A549 (cell line): ENCODE results near the gene APBA1. TPM values are rescaled to one million over a fixed set of nuclear protein-coding genes. Genes with fewer than 3 reads are reported as not detected.

Experiments used
- ATAC-seq, 2 experiments: fragments of 200-7000 bp in 1 of 2; fragments of >200 bp in 1 of 2; cut with Nextera tagmentation in 1 of 2; cut with Tn5 transposase in 1 of 2; 3 replicates each; pipeline versions ENCODE4 v1.8.0 to v1.9.1; 2018 to 2020; ENCODE audit warnings: mild to moderate bottlenecking in 1 of 2, moderate library complexity in 1 of 2
- CTCF ChIA-PET: fragments of 300-600 bp; sonication (Branson Sonifier 250); formaldehyde crosslinking; extraction: SDS; loops from one replicate; lab custom pipeline; 2021; ENCODE audit warnings: antibody characterized with exemption, inconsistent platforms; lab: Yijun Ruan, JAX
- POLR2A ChIA-PET: fragments of 350-600 bp; formaldehyde crosslinking; extraction: SDS; loops from one replicate; lab custom pipeline; 2021; ENCODE audit warnings: antibody characterized with exemption, inconsistent platforms; lab: Yijun Ruan, JAX
- DNase-seq, 2 experiments: peaks; one replicate each; pipeline versions ENCODE4 v3.0.0 to v3.0.0-alpha.2; 2011 to 2016; ENCODE audit warnings: low read depth in 1 of 2, low spot score in 1 of 2
- FAIRE-seq: peaks from 2 replicates; lab custom pipeline; 2011; peaks lifted over from hg19 to GRCh38; lab: Jason Lieb, UNC
- H3K27ac ChIP-seq, 2 experiments: fragments of >200 bp; sonication (Bioruptor Twin); formaldehyde crosslinking; 3 replicates each; pipeline ENCODE4 v1.5.1; 2016 to 2017
- H3K4me1 ChIP-seq: fragments of >200 bp; sonication (Bioruptor Twin); formaldehyde crosslinking; 3 replicates; pipeline ENCODE4 v1.6.1; 2016
- H3K4me2 ChIP-seq: fragments of >200 bp; sonication (Bioruptor Twin); formaldehyde crosslinking; 3 replicates; pipeline ENCODE4 v1.6.1; 2016
- H3K4me3 ChIP-seq: fragments of >200 bp; sonication (Bioruptor Twin); formaldehyde crosslinking; 3 replicates; pipeline ENCODE4 v1.5.1; 2016
- H3K9me3 ChIP-seq: fragments of >200 bp; sonication (Bioruptor Twin); formaldehyde crosslinking; 3 replicates; pipeline ENCODE4 v1.6.1; 2016
- CHD2 ChIP-seq: fragments of 150-350 bp; IDR thresholded peaks from 2 replicates; pipeline ENCODE4 v1.6.1; 2014; ENCODE audit warnings: low read length; ENCODE audit not compliant: partially characterized antibody
- CHD4 ChIP-seq: fragments of 200-600 bp; sonication (generic); IDR thresholded peaks from 2 replicates; pipeline ENCODE4 v1.6.1; 2016; ENCODE audit warnings: antibody characterized with exemption, mild to moderate bottlenecking, borderline replicate concordance
- EHF ChIP-seq: fragments of 250-450 bp; sonication (Bioruptor Pico); IDR thresholded peaks from 2 replicates; pipeline ENCODE4 v1.5.0; 2020; ENCODE audit warnings: mild to moderate bottlenecking
- ELK1 ChIP-seq: fragments of 150-350 bp; IDR thresholded peaks from 2 replicates; pipeline ENCODE4 v1.6.1; 2014; ENCODE audit warnings: low read depth, mild to moderate bottlenecking, low read length
- EP300 ChIP-seq, 2 experiments: fragments of >200 bp; sonication (Bioruptor Twin); formaldehyde crosslinking; IDR thresholded peaks; 2 replicates in 1 of 2; 3 replicates in 1 of 2; pipeline ENCODE4 v1.6.1; 2016 to 2017
- FOSB ChIP-seq: fragments of 250-450 bp; sonication (Bioruptor Pico); IDR thresholded peaks from 2 replicates; pipeline ENCODE4 v1.5.0; 2020; ENCODE audit warnings: mild to moderate bottlenecking, moderate library complexity
- FOXS1 ChIP-seq: fragments of 250-450 bp; sonication (Bioruptor Pico); IDR thresholded peaks from 2 replicates; pipeline ENCODE4 v1.5.0; 2020; ENCODE audit warnings: mild to moderate bottlenecking, moderate library complexity
- HEYL ChIP-seq: fragments of 250-450 bp; sonication (Bioruptor Pico); IDR thresholded peaks from 2 replicates; pipeline ENCODE4 v1.8.0; 2021; ENCODE audit warnings: mild to moderate bottlenecking, moderate library complexity
- HOXB13 ChIP-seq: fragments of 250-450 bp; sonication (Bioruptor Pico); IDR thresholded peaks from 2 replicates; pipeline ENCODE4 v1.5.0; 2020; ENCODE audit warnings: low read depth, mild to moderate bottlenecking, moderate library complexity
- HOXB5 ChIP-seq: fragments of 250-450 bp; sonication (Bioruptor Pico); IDR thresholded peaks from 2 replicates; pipeline ENCODE4 v1.5.0; 2020; ENCODE audit warnings: mild to moderate bottlenecking, moderate library complexity
- KDM5A ChIP-seq: fragments of 200-600 bp; sonication (generic); IDR thresholded peaks from 2 replicates; pipeline ENCODE4 v1.6.1; 2016; ENCODE audit warnings: antibody characterized with exemption, mild to moderate bottlenecking
- MAFK ChIP-seq: fragments of 450-650 bp; IDR thresholded peaks from 2 replicates; pipeline ENCODE4 v1.6.1; 2014; ENCODE audit not compliant: partially characterized antibody
- NR3C1 ChIP-seq: fragments of >200 bp; sonication (Bioruptor Twin); formaldehyde crosslinking; IDR thresholded peaks from 3 replicates; pipeline ENCODE4 v1.6.1; 2017
- RNF2 ChIP-seq: fragments of 200-600 bp; sonication (generic); IDR thresholded peaks from 2 replicates; pipeline ENCODE4 v1.6.1; 2016; ENCODE audit warnings: low read depth, mild to moderate bottlenecking, antibody characterized with exemption, moderate library complexity, borderline replicate concordance
- SMC3 ChIP-seq: fragments of >200 bp; sonication (Bioruptor Twin); formaldehyde crosslinking; IDR thresholded peaks from 3 replicates; pipeline ENCODE4 v1.6.1; 2018; ENCODE audit warnings: inconsistent platforms
- SREBF2 ChIP-seq: fragments of 450-650 bp; IDR thresholded peaks from 2 replicates; pipeline ENCODE4 v1.6.1; 2014; ENCODE audit warnings: mild to moderate bottlenecking, moderate library complexity
- TFCP2L1 ChIP-seq: fragments of 250-450 bp; sonication (Bioruptor Pico); IDR thresholded peaks from 2 replicates; pipeline ENCODE4 v1.5.0; 2021; ENCODE audit warnings: mild to moderate bottlenecking
- ZC3H11A ChIP-seq: fragments of 450-650 bp; IDR thresholded peaks from 2 replicates; pipeline ENCODE4 v1.6.1; 2014; ENCODE audit warnings: antibody characterized with exemption, mild to moderate bottlenecking
- ZSCAN20 ChIP-seq: fragments of 250-450 bp; sonication (Bioruptor Pico); IDR thresholded peaks from 2 replicates; pipeline ENCODE4 v1.8.0; 2022; ENCODE audit warnings: mild to moderate bottlenecking, moderate library complexity
- WGBS: methylation state at CpG from one replicate; pipeline ENCODE4 v1.1.6; 2017; ENCODE audit errors: missing lambda C conversion rate; 5-methylcytosine and 5-hydroxymethylcytosine counted together
- polyA plus RNA-seq, 4 experiments: library from polyadenylated mRNA; depleted of rRNA in 3 of 4; stranded (reverse); fragments of >200 nt; fragmentation: RNase III in 1 of 4; extraction: RNeasy Plus Mini Kit Qiagen cat#74134 plus additional on column Dnase treatment in 1 of 4; gene quantifications; 2 replicates in 3 of 4; 3 replicates in 1 of 4; pipeline ENCODE4 v1.2.3, GENCODE V29; 2011 to 2017
- TF ChIP-seq, protein P1 (sequence below): fragments of >200 bp; sonication (Bioruptor Twin); formaldehyde crosslinking; IDR thresholded peaks from 3 replicates; pipeline ENCODE4 v1.5.1; 2016
- TF ChIP-seq, protein P2 (sequence below): IDR thresholded peaks from 2 replicates; pipeline ENCODE4 v1.6.1; 2012
- TF ChIP-seq, protein P3 (sequence below): fragments of 200-600 bp; sonication (generic); IDR thresholded peaks from 2 replicates; pipeline ENCODE4 v1.6.1; 2016; ENCODE audit warnings: antibody characterized with exemption, mild to moderate bottlenecking, moderate library complexity
- TF ChIP-seq, protein P4 (sequence below): fragments of 250-450 bp; sonication (Bioruptor Pico); IDR thresholded peaks from 2 replicates; pipeline ENCODE4 v1.5.0; 2020; ENCODE audit warnings: low read depth, mild to moderate bottlenecking, moderate library complexity

APBA1 gene
- polyA plus RNA-seq, 2 of the 4 experiments (the other 2 are of a cell fraction), result 0.22 to 1.6 TPM

DNA sequence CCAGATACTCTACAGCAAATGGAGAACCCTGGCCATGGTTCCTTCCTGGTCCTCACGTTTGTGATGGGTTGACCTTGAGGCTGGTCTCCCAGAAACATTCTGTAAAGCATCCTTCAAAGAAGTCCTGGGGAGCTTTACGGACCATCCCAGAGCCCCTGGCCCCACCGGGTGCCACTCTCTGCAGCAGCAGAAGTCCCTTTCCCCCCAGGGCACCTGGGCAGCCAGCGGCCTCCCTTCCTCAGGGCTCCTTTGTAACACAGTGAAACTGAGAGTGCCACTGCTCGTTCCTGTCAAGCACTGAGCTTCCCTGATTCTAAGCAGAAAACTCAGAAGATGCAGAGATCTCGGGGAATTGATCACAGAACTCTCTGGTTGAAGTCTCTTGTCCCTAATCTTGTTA is 242.9 kb downstream of the APBA1 start:
- no peaks in the 10 kb centered on the region for H3K9me3 ChIP-seq
- no peaks in the 10 kb centered on the region for H3K4me1 ChIP-seq
- 19% methylated on average over 5 of the region's 6 CpGs for WGBS
- DNase-seq, result no peak
- no peak for TF ChIP-seq CHD2
- no peak for TF ChIP-seq NR3C1
- no peak for TF ChIP-seq HEYL
- no peak for TF ChIP-seq ZSCAN20 (CRISPR knock-in tag)
- TF ChIP-seq, protein P1, sequence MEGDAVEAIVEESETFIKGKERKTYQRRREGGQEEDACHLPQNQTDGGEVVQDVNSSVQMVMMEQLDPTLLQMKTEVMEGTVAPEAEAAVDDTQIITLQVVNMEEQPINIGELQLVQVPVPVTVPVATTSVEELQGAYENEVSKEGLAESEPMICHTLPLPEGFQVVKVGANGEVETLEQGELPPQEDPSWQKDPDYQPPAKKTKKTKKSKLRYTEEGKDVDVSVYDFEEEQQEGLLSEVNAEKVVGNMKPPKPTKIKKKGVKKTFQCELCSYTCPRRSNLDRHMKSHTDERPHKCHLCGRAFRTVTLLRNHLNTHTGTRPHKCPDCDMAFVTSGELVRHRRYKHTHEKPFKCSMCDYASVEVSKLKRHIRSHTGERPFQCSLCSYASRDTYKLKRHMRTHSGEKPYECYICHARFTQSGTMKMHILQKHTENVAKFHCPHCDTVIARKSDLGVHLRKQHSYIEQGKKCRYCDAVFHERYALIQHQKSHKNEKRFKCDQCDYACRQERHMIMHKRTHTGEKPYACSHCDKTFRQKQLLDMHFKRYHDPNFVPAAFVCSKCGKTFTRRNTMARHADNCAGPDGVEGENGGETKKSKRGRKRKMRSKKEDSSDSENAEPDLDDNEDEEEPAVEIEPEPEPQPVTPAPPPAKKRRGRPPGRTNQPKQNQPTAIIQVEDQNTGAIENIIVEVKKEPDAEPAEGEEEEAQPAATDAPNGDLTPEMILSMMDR, result no peak
- no peak for TF ChIP-seq HOXB5
- TF ChIP-seq, protein P2, sequence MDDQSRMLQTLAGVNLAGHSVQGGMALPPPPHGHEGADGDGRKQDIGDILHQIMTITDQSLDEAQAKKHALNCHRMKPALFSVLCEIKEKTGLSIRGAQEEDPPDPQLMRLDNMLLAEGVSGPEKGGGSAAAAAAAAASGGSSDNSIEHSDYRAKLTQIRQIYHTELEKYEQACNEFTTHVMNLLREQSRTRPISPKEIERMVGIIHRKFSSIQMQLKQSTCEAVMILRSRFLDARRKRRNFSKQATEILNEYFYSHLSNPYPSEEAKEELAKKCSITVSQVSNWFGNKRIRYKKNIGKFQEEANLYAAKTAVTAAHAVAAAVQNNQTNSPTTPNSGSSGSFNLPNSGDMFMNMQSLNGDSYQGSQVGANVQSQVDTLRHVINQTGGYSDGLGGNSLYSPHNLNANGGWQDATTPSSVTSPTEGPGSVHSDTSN, result no peak
- TF ChIP-seq ELK1, result no peak
- no peak for TF ChIP-seq FOSB
- TF ChIP-seq, protein P3, sequence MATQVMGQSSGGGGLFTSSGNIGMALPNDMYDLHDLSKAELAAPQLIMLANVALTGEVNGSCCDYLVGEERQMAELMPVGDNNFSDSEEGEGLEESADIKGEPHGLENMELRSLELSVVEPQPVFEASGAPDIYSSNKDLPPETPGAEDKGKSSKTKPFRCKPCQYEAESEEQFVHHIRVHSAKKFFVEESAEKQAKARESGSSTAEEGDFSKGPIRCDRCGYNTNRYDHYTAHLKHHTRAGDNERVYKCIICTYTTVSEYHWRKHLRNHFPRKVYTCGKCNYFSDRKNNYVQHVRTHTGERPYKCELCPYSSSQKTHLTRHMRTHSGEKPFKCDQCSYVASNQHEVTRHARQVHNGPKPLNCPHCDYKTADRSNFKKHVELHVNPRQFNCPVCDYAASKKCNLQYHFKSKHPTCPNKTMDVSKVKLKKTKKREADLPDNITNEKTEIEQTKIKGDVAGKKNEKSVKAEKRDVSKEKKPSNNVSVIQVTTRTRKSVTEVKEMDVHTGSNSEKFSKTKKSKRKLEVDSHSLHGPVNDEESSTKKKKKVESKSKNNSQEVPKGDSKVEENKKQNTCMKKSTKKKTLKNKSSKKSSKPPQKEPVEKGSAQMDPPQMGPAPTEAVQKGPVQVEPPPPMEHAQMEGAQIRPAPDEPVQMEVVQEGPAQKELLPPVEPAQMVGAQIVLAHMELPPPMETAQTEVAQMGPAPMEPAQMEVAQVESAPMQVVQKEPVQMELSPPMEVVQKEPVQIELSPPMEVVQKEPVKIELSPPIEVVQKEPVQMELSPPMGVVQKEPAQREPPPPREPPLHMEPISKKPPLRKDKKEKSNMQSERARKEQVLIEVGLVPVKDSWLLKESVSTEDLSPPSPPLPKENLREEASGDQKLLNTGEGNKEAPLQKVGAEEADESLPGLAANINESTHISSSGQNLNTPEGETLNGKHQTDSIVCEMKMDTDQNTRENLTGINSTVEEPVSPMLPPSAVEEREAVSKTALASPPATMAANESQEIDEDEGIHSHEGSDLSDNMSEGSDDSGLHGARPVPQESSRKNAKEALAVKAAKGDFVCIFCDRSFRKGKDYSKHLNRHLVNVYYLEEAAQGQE, result no peak
- no peak for TF ChIP-seq FOXS1 (CRISPR knock-in tag)
- TF ChIP-seq, all 56 proteins: peak for 0
- Histone ChIP-seq H3K27ac (no peak overlapping the region), H3K4me3 (no peak overlapping the region), H3K4me2 (no peak overlapping the region)
- no peak for ATAC-seq
- ChIA-PET CTCF (no interaction called here), POLR2A (no interaction called here)
- FAIRE-seq, result no peak

DNA sequence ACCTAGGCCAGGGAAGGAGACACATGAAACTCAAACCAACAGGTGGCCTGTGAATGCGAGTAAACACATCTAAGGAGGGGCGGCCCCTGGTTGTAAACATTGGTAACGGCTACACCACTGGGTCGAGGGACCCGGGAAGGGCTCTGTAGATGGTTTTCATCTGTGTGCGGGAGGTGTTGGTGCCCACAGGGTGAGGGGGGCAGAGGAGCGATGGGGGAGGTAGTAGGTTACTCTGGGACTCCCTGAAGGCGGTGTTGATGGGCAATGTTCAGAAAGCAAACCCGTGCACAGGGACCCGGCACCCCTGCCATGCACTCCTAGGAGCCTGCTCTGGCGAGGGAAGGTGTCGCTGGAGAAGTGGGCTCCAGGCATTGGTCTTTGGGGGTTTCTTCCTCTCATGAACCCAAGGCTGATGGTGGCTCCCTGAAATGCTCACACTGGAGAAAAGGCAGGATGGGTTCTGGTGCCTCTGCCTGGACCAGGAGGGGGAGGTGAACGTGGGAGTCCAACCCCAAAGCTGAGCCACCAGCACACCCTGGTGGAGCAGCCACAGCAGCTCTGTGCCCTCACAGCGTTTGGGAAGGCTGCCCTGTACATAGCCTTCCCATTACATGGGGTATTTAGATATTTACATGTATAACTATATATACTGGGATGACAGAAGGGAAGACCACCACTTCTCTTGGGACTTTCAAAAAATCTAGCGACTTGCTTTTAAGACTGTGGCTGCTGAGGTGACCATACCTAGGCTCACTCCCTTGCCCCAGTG is 244.0 kb downstream of the APBA1 start:
- Histone ChIP-seq H3K4me1 (no peaks in the 10 kb centered on the region), H3K4me3 (no peak overlapping the region), H3K4me2 (no peak overlapping the region), H3K9me3 (no peaks in the 10 kb centered on the region)
- CTCF ChIA-PET, result no interaction called here
- POLR2A ChIA-PET, result no interaction called here
- FAIRE-seq, result no peak
- TF ChIP-seq SMC3, result no peak
- no peak for TF ChIP-seq HOXB13
- no peak for TF ChIP-seq KDM5A
- no peak for TF ChIP-seq RNF2
- TF ChIP-seq MAFK, result no peak
- no peak for TF ChIP-seq EP300 (IDR thresholded peaks at IDR 0.05)
- no peak for TF ChIP-seq ZC3H11A
- TF ChIP-seq, protein P1, result no peak
- TF ChIP-seq TFCP2L1 (CRISPR knock-in tag), result no peak
- TF ChIP-seq, protein P4, sequence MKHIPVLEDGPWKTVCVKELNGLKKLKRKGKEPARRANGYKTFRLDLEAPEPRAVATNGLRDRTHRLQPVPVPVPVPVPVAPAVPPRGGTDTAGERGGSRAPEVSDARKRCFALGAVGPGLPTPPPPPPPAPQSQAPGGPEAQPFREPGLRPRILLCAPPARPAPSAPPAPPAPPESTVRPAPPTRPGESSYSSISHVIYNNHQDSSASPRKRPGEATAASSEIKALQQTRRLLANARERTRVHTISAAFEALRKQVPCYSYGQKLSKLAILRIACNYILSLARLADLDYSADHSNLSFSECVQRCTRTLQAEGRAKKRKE (CRISPR knock-in tag), result no peak
- TF ChIP-seq CHD4, result no peak
- TF ChIP-seq EHF (CRISPR knock-in tag), result no peak
- TF ChIP-seq SREBF2, result no peak
- TF ChIP-seq, all 56 proteins: peak for 0
- WGBS, result 38% methylated on average over 15 of the region's 15 CpGs
- ATAC-seq (no peak), DNase-seq (no peak)
- no peak overlapping the region for H3K27ac ChIP-seq
